ENCODE measurements around the gene C3.

Gene C3

DNA sequence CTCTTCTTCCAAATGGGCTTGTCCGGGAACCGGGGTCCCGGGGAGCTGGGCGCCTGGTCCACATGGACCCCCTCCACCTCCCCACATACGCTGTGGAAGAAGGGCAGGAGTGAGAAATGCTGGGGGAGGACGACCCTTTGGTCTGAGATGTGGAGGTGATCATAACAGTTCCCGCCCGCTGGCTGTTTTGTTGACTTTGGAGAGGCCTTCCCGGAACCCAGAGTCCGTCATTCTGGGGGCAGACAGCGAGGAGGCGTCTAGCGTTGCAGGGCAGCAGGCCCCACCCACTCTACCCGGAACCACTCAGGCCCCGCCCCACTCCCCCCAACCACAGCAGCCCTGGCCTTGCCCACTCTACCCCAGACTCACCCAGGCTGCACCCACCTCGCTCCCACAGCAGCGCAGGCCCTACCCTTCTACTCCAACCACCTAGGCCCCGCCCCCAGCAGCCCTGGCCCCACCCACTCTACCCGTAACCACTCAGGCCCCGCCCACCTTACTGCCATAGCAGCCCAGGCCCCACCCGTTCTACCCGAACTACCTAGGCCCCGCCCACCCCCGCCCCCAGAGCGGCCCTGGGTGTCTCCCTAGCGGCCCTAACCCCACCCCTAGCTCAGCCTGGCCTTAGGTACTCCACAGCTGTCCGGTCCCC lies 9.8 kb upstream of the C3 start:
- DNase-seq, result no peak

DNA sequence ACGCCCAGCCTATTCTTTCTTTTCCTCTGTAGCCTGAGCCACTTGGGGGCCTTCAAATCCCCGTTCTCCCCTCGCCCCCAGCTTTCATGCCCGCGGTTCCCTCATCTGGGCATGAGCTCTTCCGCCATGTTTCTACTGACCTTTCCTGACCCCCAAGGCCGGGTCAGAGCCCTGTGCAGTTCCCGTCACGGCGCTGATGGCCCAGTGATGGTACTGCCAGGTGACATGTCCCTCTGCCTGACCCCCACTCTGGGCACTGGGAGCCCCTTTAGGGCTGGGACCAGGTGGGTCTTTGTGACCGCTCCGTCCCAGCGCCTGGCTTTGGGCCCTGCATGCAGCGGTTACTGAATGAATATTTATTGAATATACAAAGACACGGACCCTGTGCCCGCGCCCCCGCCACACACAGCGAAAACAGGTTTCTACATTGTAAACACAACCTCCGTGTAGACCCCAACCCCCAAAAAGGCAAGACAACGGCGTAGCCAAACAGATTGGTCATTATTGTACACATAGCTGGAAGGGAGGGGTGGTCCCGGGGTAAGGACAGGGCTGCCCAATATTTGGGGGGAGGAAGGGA lies 9.2 kb upstream of the C3 start:
- DNase-seq, result no peak

DNA sequence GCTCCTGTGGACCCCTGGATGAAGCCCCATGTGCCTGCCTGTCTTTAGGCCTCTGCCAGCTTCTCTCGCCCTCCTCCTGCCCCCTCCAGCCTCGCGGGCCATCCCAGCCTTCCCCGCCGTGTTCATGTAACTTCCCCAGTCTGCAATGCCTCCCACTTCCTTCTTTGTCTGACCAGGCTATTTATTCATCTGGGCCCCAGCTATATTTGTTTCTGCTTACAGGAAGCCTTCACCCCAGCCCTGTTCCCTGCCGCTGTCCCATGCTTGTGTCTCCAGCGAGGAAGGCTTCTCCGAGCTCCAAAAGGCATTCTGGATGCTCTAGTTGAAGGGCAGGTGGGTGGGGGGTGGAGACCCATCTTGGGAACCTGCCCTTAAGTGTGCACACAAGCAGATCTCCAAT lies 7.9 kb upstream of the C3 start:
- DNase-seq, result no peak

DNA sequence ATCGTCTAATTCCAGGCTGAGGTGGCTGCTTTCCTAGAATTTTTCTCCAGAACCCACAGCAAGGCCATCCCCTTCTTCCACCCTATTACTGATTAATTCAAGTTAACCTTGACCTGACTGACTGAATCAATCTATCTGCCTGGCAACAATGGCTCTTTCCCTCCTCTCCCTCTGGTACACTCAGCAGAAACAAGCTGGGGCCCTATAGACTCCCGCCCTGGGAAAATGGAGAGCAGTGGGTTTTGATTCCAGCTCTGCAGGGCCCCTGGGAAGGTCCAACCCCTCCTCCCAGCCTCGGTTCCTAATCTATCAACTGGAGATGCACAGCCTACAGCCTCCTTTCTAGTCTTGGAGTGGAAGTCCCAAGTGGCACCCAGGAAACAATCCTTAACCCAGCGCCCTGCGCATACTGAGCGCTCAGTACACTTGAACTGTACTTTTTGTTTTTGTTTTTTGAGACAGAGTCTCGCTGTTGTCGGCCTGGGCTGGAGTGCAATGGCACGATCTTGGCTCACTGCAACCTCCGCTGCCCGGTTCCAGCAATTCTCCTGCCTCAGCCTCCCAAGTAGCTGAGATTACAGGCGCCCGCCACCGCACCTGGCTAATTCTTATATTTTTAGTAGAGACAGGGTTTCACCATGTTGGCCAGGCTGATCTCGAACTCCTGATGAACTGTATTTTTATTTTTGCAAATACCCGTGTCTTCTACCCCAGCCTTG lies 5.2 kb upstream of the C3 start:
- no peak for DNase-seq

DNA sequence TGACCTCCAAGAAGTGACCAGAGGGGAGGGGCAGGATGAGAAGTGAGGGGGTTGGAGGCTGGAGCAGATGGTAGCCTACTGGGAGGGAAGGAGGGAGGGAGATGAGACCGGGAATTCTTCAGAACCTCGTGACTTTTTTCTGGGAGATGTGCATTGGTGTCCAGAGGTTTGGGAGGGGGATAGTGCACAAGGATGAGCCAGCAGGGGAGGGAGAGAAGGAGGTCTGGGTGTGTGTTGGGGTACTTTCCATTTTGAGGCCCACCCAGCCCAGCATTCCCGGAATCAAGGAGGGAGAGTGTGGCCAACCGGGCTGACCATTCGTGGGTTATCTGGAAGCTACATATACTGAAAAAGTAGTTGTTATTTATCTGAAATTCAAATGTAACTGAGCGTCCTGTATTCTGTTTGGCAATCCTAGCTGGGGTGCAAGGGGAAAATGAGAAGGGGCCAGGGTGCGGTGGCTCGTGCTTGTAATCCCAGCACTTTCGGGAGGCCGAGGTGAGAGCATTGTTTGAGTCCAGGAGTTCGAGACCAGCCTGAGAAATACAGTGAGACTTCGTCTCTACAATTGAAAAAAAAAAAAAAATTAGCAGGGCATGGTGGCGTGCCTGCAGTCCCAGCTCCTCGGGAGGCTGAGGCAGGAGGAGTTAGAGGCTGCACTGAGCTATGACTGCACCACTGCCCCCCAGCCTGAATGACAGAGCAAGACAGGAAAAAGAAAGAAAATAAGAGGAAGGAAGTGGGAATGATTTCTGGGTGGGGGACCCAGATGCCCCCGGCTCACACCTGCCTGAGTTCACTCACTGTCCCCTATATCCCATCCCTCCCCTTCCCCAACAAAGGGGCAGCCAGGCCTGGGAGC lies 4.4 kb upstream of the C3 start:
- no peak for DNase-seq

DNA sequence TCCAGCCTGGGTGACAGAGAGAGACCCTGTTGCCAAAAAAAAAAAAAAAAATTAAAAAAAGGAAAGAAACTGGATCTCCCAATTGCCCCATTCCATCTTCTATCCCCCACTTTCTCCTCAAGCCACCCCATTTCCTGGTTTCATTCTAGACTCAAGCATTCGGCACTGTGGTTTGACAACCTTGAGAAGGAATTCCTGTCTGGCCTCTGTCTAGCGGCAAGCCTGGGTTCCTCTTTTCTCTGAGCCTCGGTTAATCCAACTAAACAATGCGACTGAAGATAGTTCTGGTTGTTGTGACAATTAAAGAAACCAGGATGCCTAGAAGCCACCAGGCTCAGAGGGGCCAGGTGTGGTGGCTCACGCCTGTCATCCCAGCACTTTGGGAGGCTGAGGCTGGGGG lies 3.3 kb upstream of the C3 start:
- no peak for DNase-seq

DNA sequence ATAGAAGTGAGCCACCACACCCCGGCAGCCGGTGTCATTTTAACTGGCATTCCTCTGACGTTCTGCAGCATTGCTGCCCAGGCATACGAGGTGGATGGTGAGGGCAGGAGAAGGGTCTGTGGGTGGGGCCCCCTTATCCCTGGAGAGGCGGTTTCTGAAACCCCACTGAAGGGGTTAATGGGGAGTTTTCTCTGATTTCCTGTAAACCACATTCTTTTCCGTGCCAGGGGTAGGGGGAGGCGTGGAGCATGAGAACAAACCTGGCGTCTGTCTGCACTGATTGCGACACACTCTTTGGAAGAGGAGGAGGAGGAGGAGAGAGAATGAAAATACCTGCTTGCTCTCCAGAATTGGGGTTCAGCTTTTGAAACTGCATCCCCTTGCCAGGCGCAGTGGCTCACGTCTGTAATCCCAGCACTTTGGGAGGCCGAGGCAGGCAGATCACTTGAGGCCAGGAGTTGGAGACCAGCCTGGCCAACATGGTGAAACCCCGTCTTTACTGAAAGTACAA lies 2.7 kb upstream of the C3 start:
- DNase-seq, result no peak

DNA sequence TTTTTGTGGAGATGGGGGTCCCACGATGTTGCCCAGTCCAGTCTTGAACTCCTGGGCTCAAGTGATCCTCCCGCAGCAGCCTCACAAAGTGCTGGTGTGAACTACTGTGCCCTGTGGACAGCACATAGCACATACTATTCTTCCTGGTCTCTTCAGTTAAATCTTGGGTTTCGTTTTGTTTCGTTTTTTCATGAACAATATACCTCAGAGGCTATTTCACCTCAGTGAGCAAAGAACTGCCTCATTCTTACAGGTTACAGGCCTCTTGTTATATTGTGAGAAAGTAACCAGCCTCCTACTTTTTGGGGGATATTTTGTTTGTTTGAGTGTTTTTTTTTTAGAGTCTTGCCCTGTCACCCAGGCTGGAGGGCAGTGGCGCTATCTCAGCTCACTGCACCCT lies 1.3 kb upstream of the C3 start:
- DNase-seq, result no peak

DNA sequence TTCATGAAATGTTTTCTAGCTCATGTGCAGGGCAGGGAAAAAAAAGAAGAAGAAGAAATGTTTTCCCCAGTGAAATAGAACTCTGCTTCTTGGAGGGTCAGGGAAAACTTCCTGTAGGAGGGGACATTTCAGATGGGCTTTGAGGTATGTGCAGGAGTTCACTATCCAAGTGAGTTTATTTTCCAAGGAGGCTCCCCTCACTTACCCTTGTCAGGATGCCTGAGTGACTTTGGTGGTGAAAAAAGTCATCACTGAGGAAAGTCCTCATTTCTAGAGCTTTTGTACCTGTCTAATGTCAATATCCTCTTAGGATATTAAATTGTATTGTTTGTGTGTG lies 656 bp upstream of the C3 start:
- DNase-seq, result no peak

DNA sequence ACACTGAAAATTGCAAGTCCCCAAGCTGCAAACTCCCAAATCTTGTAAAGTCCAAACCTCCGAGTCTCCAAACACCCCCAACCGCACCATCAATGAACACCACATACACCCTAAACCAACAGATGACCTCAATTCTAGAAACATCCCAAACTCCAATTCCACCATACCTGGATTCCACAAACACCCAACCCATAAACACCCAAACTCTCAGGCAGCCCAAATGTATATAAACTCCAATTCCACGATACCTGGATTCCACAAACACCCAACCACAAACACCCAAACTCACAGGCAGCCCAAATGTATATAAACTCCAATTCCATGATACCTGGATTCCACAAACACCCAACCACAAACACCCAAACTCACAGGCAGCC lies 470 bp downstream of the C3 start:
- no peak for DNase-seq

DNA sequence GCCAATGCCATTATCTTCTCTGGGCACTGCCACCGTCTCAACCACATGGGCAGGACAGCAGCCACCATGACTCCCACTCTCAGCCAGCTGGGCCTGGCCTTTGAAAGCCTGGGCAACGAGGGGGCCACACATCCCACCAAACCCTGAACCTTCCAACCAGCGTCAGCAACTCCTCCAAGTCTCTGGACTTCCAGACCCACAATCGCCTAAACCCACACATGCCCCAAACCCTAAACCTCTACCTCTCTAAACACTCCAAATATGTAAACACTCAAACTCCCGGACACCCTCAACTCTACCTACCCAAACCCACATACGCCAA lies 949 bp downstream of the C3 start:
- DNase-seq, result no peak

DNA sequence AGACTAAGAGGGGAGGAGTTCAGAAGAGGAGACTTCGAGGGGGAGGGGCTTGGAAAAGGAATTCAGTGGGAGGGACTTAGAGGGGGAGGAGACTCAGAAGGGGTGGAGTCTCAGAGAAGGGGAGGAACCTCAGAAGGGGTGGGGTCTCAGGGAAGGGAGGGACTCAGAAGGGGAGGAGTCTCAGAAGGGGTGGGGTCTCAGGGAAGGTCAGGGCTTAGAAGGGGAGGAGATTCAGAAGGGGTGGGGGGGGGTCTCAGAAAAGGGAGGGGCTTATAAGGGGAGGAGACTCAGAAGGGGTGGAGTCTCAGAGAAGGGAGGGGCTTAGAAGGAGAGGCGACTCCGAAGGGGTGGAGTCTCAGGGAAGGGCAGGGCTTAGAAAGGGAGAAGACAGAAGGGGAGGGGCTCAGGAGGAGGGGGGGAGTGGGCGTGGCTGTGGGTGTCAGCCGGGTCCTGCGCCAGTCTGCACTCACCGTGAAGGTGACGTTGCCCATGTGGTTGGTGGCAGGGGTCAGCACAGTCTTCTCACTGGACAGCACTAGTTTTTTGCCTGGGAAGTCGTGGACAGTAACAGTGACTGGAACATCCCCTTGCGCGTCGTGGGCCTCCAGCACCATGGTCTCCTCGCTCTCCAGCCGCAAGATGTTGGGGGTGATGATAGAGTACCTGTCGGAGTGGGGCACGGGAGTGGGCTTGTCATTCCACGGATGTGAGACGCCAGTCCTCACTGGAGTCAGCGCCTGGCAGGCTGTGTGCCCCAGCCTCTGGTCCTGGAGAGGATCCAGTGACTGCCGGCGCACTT lies 1.5 kb downstream of the C3 start:
- no peak for DNase-seq

DNA sequence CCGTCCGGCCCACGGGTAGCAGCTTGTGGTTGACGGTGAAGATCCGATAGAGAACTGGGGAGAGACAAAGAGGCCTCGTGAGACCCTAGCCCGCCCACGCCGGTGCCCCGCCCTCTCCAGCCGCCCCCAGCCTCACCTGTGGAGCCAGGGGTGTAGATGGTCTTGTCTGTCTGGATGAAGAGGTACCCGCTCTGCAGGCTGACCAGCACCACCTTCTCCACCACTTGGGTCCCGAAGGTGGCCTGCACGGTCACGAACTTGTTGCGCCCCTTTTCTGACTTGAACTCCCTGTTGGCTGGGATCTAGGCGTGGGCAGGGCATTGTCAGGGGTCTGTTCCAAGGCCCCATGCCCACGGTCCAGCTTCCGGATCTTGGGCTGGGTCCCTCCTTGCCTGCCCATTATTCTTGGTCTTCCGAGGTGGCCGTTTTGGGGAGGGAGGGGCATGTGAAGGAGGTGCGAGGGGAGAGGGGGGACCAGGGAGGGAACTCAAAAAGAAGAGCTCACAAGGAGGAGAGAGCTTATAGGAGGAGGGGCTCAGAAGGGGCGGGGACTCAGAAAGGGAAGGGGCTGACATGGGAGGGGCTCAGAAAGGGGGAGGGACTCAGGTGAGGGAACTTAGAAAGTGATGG lies 2.2 kb downstream of the C3 start:
- no peak for DNase-seq

DNA sequence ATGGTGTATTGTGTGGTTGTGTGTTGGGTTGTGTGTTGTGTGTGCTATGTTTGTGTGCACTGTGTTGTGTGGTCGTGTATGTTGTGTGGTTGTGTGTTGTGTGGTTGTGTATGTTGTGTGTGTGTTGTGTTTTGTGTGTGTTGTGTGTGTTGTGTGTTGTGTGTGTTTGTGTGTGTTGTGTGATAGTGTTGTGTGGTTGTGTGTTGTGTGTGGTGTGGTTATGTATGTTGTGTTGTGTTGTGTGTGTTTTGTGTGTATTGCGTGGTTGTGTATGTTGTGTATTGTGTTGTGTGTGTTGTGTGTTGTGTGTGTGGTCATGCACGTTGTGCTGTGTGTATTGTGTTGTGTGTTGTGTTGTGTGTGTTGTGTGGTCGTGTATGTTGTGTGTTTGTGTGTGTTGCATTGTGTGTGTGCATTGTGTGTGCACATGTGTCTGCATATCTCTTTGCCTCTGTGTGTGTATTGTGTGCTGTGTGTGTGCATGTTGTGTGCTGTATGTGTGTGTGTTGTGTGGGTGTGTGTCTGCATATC lies 2.9 kb downstream of the C3 start:
- no peak for DNase-seq

DNA sequence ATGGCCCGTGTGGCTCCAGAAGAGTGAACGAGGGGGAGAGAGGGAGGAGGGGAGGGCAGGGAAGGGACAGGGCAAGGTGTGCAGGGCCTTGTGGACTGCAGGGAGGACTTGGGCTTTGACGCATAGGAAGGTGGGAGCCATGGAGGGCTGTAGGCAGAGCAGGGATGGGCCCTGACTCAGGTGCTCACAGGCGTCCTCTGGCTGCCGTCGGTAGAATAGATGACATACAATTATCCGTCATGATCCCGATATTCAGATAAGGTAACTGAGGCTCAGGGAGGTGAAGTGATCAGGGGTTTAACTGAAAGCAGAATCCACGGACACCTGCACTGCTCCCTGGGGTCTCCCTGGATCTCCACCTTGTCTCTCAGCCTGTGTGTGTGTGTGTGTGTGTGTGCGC lies 3.4 kb downstream of the C3 start:
- no peak for DNase-seq

DNA sequence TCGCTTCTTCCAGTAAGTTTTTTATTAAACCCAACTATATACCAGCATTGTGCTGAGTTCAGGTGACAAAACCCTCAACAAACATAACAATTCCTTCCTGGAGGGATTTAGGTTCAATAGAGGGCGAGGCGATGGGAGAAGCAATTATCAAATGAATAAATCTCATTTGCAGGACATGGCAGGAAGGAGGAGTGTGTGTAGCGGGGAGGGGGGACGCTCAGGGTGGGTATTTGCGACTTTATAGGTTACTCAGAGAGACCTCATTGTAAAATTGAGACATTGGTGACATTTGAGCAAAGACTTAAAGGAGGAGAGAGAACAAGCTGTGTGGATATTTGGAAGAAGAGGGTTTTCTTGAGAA lies 3.9 kb downstream of the C3 start:
- no peak for DNase-seq

DNA sequence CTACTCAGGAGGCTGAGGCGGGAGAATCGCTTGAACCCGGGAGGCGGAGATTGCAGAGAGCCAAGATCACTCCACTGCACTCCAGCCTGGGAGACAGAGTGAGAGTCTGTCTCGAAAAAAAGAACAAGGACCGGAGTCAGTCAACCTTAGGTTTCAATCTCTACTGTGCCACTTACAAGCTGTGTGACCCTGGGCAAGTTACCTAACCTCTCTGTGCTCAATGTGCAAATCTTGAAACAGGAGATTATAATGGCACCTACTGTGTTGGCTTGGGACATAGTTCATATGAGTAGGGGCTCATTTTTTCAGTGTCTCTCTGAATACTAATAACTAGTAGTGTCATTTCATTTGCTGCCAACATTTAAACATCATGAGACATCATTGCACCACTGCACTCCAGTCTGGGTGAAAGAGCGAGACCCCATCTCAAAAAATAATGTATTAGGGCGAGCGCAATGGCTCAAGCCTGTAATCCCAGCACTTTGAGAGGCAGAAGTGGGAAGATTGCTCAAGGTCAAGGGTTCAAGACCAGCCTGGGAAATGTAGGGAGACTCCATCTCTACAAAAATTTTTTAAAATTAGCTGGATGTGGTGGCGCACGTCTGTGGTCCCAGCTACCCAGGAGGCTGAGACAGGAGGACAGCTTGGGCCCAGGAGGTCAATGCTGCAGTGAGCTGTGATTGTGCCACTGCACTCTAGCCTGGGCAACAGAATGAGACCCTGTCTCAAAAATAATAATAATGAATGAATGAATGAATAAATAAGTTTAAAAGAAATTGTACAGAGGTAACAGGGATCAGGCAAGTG lies 5.5 kb downstream of the C3 start:
- no peak for DNase-seq

DNA sequence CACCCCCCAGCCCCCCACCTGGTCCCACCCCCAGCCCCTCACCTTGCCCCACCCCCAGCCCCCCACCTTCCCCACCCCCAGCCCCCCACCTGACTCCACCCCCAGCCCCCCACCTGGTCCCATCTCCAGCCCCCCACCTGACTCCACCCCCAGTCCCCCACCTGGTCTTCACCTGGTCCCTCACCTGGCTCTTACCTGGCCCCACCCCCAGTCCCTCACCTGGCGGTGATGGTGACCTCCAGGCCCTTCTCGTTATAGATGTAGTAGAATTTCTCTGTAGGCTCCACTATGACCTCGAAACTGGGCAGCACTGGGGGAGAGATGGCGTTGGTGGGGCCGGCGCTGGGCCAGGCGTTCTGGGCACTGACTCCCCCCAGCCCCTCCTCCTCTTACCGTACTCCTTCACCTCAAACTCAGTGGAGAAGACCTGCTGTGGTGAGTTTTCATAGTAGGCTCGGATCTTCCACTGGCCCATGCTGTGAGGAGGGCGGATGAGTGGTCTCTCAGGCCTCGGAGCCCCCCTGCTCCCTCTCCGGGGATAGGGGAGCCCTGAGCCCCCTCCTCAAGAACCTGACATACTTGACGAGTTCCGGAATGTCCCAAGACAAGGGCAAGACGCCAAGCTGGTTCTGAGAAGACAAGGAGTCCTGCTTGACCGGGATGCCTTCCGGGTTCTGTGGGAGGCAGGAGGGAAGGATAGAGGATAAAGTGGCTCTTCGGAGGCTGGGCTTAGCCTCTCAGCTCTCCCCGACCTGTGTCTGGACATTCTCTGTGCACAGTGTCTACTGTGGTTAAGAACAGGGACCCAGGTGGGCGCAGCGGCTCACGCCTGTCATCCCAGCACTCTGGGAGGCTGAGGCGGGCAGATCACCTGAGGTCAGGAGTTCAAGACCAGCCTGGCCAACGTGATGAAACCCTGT lies 6.4 kb downstream of the C3 start:
- DNase-seq, result no peak

DNA sequence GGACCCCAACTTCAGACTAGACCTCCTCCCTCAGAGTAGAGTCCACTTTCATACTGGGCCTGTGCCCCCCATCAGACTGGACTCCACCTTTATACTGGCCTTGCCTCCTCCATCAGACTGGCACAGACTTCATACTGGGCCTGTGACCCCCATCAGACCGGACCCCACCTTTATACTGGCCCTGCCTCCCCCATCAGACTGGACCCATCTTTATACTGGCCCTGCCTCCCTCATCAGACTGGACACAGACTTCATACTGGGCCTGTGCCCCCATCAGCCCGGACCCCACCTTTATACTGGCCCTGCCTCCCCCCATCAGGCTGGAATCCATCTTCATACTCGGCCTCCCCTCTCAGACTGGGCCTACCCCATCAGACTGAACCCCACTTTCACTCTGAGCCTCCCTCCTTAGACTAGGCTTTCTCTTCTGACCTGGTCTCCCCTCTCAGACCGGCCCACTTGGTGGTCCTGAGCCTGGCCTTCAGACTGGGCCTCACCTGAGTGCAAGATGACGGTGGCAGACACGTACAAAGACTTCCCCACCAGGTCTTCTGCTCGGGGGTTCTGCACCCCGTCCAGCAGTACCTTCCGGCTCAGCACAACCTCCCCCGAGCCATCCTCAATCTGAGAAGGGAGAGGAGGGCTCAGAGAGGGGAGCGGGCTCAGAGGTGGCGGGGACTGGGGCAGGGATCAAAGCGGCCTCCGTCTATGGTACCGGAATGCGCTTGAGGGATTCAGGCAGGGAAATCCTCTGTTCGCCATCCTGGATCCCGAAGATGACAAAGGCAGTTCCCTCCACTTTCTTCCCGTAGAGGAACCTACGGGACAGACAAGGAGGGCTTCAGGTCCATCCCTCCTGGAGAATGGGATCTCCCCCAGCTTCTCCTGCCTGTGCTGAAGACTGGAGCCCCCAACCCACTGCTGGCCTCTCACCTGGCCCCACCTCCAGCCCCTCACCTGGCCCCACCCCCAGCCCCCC lies 7.5 kb downstream of the C3 start:
- no peak for DNase-seq

Data from activated effector memory CD4-positive, alpha-beta T cell treated with Interleukin-2 at 50 U/mL for 16 hours (primary cell).